CD14-positive monocyte (primary cell): ENCODE data around the gene CISTR. TPM values are rescaled to one million over a fixed set of nuclear protein-coding genes. Genes with fewer than 3 reads are reported as not detected.

Experiments
- DNase-seq, 3 donors: peaks; one replicate each; pipeline ENCODE4 v3.0.0-alpha.2; 2011 to 2022
- H2AFZ ChIP-seq: 2 replicates; pipeline ENCODE4 v1.6.0; 2012; ENCODE audit warnings: mild to moderate bottlenecking, low read depth, low read length, inconsistent platforms; ENCODE audit not compliant: insufficient read depth, poor library complexity, severe bottlenecking
- H3K27ac ChIP-seq, 2 donors: 1 replicate in 1 of 2; 2 replicates in 1 of 2; pipeline ENCODE4 v1.5.1; 2012 to 2013; ENCODE audit warnings: low read length in 2 of 2, control low read depth in 1 of 2, inconsistent platforms in 1 of 2, low read depth in 1 of 2, mild to moderate bottlenecking in 1 of 2
- H3K27me3 ChIP-seq, 2 donors: one replicate each; pipeline versions ENCODE4 v1.6.0 to v1.6.1; 2011 to 2013; ENCODE audit warnings: low read length in 2 of 2; ENCODE audit not compliant: control insufficient read depth in 2 of 2, insufficient read depth in 2 of 2
- H3K36me3 ChIP-seq, 2 donors: replicated peaks in 1 of 2; 1 replicate in 1 of 2; 2 replicates in 1 of 2; pipeline versions ENCODE4 v1.5.1 to v1.6.1; 2012 to 2013; ENCODE audit warnings: low read length in 2 of 2, control low read depth in 1 of 2, inconsistent platforms in 1 of 2, mild to moderate bottlenecking in 1 of 2; ENCODE audit not compliant: insufficient read depth in 2 of 2, control insufficient read depth in 1 of 2
- H3K4me1 ChIP-seq, 2 donors: 1 replicate in 1 of 2; 2 replicates in 1 of 2; pipeline versions ENCODE4 v1.5.1 to v1.6.1; 2012 to 2013; ENCODE audit warnings: low read length in 2 of 2, control low read depth in 1 of 2, inconsistent platforms in 1 of 2, mild to moderate bottlenecking in 1 of 2, moderate library complexity in 1 of 2; ENCODE audit not compliant: insufficient read depth in 2 of 2, control insufficient read depth in 1 of 2
- H3K4me2 ChIP-seq: replicated peaks from 2 replicates; pipeline ENCODE3; 2012; ENCODE audit warnings: low read length, moderate library complexity, mild to moderate bottlenecking; ENCODE audit not compliant: poor library complexity, severe bottlenecking; ENCODE audit errors: extremely low read depth
- H3K4me3 ChIP-seq, 3 experiments: fragments of 200-600 bp in 1 of 3; sonication (generic) in 1 of 3; replicated peaks in 1 of 3; 1 replicate in 2 of 3; 2 replicates in 1 of 3; pipeline ENCODE4 v1.5.1; 2011 to 2013; ENCODE audit warnings: low read length in 3 of 3, mild to moderate bottlenecking in 3 of 3, control low read depth in 2 of 3, low read depth in 2 of 3, inconsistent platforms in 1 of 3, moderate library complexity in 1 of 3
- H3K79me2 ChIP-seq: 2 replicates; pipeline ENCODE4 v1.6.0; 2012; ENCODE audit warnings: mild to moderate bottlenecking, control low read depth, inconsistent platforms, low read length, moderate library complexity; ENCODE audit not compliant: insufficient read depth
- H3K9ac ChIP-seq: 2 replicates; pipeline ENCODE4 v1.6.0; 2017; ENCODE audit warnings: low read length, mild to moderate bottlenecking; ENCODE audit not compliant: insufficient read depth, poor library complexity, severe bottlenecking
- H3K9me3 ChIP-seq, 2 donors: replicated peaks in 1 of 2; 1 replicate in 1 of 2; 2 replicates in 1 of 2; pipeline versions ENCODE4 v1.5.1 to v1.6.1; 2012 to 2013; ENCODE audit warnings: low read length in 2 of 2, control low read depth in 1 of 2; ENCODE audit not compliant: control insufficient read depth in 1 of 2, insufficient read depth in 1 of 2
- H4K20me1 ChIP-seq: 2 replicates; pipeline ENCODE4 v1.6.0; 2012; ENCODE audit warnings: mild to moderate bottlenecking, low read length, control low read depth, moderate library complexity; ENCODE audit not compliant: insufficient read depth
- H3K27ac Mint-ChIP-seq, 7 donors: one replicate each; pipeline ENCODE4 v1.8.0; 2020; ENCODE audit warnings: mild to moderate bottlenecking in 7 of 7, mixed read lengths in 7 of 7, moderate library complexity in 6 of 7, inconsistent platforms in 2 of 7
- H3K27me3 Mint-ChIP-seq, 3 donors: one replicate each; pipeline ENCODE4 v1.8.0; 2021 to 2022; ENCODE audit warnings: low read depth in 3 of 3, mild to moderate bottlenecking in 3 of 3, mixed read lengths in 3 of 3, moderate library complexity in 3 of 3, inconsistent platforms in 1 of 3
- H3K36me3 Mint-ChIP-seq, 2 donors: one replicate each; pipeline ENCODE4 v1.8.0; 2020; ENCODE audit warnings: mixed read lengths in 2 of 2, inconsistent platforms in 1 of 2, mild to moderate bottlenecking in 1 of 2
- H3K4me1 Mint-ChIP-seq: one replicate; pipeline ENCODE4 v1.8.0; 2020; ENCODE audit warnings: mild to moderate bottlenecking, mixed read lengths
- H3K4me3 Mint-ChIP-seq, 2 donors: one replicate each; pipeline ENCODE4 v1.8.0; 2020; ENCODE audit warnings: mild to moderate bottlenecking in 2 of 2, mixed read lengths in 2 of 2, moderate library complexity in 1 of 2
- H3K9me3 Mint-ChIP-seq, 7 donors: one replicate each; pipeline ENCODE4 v1.8.0; 2020 to 2022; ENCODE audit warnings: mixed read lengths in 7 of 7, mild to moderate bottlenecking in 6 of 7, moderate library complexity in 6 of 7, inconsistent platforms in 2 of 7
- CTCF ChIP-seq: fragments of 200-600 bp; IDR thresholded peaks from one replicate; pipeline ENCODE4 v1.8.0; 2022; ENCODE audit warnings: antibody characterized with exemption, mild to moderate bottlenecking
- WGBS: methylation state at CpG from one replicate; pipeline ENCODE4 v1.1.5; 2013; ENCODE audit warnings: missing lambda C conversion rate; ENCODE audit not compliant: insufficient coverage; 5-methylcytosine and 5-hydroxymethylcytosine counted together
- intact Hi-C, 2 donors: fragments of 100-400 bp; cut with micrococcal nuclease; formaldehyde crosslinking; loops; one replicate each; pipeline versions ENCODE4 v1.15.0 to v1.15.1; 2023
- polyA plus RNA-seq, 3 donors: library from polyadenylated mRNA; depleted of rRNA in 1 of 3; unstranded in 2 of 3; stranded (reverse) in 1 of 3; fragments of 300-500 nt in 2 of 3; fragments of >200 nt in 1 of 3; fragmentation: Illumina TruSeq in 2 of 3; gene quantifications; 1 replicate in 2 of 3; 2 replicates in 1 of 3; pipeline ENCODE4 v1.2.3, GENCODE V29; 2012 to 2021

Gene CISTR
- polyA plus RNA-seq, 3 donors: not detected

GRCh38 chr12:53770281-53770680, 18.5 kb upstream of the CISTR start:
- intact Hi-C loops: no loop called here
- no peaks in the 10 kb centered on the region for H3K9me3 ChIP-seq
- no peaks in the 10 kb centered on the region for H3K36me3 ChIP-seq
- no peaks in the 10 kb centered on the region for H3K4me1 ChIP-seq
- H3K9ac ChIP-seq: no peak overlapping the region
- no peaks in the 10 kb centered on the region for H3K79me2 ChIP-seq
- no peaks in the 10 kb centered on the region for H4K20me1 ChIP-seq
- H2AFZ ChIP-seq: no peak overlapping the region
- no peaks in the 10 kb centered on the region for H3K4me1 Mint-ChIP-seq
- no peak overlapping the region for H3K27ac Mint-ChIP-seq
- H3K27me3 ChIP-seq: peaks cover 50 to 52% of the 10 kb centered on the region in 2 donors
- no peaks in the 10 kb centered on the region for H3K36me3 Mint-ChIP-seq
- peaks cover 0 to 1% (median 0%) of the 10 kb centered on the region in 7 donors for H3K9me3 Mint-ChIP-seq
- H3K4me3 Mint-ChIP-seq: no peak overlapping the region
- no peak overlapping the region for H3K4me2 ChIP-seq
- no peak for DNase-seq
- H3K27ac ChIP-seq: no peak overlapping the region
- H3K27me3 Mint-ChIP-seq: peaks cover 46 to 72% (median 46%) of the 10 kb centered on the region in 3 donors
- no peak for TF ChIP-seq CTCF
- no peak overlapping the region for H3K4me3 ChIP-seq

- DNase-seq: no peak
- H3K9ac ChIP-seq: no peak overlapping the region
- H3K79me2 ChIP-seq: no peaks in the 10 kb centered on the region
- TF ChIP-seq CTCF: no peak
- Mint-ChIP-seq H3K27me3 (peaks cover 45 to 76% (median 50%) of the 10 kb centered on the region in 3 donors), H3K9me3 (peaks cover 0 to 1% (median 0%) of the 10 kb centered on the region in 7 donors), H3K4me3 (peak overlapping the region in 1 of 2 donors; percentile 32), H3K4me1 (no peaks in the 10 kb centered on the region), H3K27ac (no peak overlapping the region), H3K36me3 (no peaks in the 10 kb centered on the region)
- intact Hi-C loops: no loop called here
- no peaks in the 10 kb centered on the region for H3K36me3 ChIP-seq
- H3K27me3 ChIP-seq: peaks cover 55 to 56% of the 10 kb centered on the region in 2 donors
- no peak overlapping the region for H3K27ac ChIP-seq
- WGBS: no CpG with 5 or more reads among the region's 5 CpGs
- no peak overlapping the region for H3K4me2 ChIP-seq
- no peak overlapping the region for H3K4me3 ChIP-seq
- no peaks in the 10 kb centered on the region for H3K4me1 ChIP-seq
- no peak overlapping the region for H2AFZ ChIP-seq
- no peaks in the 10 kb centered on the region for H3K9me3 ChIP-seq
- H4K20me1 ChIP-seq: no peaks in the 10 kb centered on the region
These were observed 17.2 kb upstream of the CISTR start for GRCh38 chr12:53768976-53769375.
